Neural progenitor cell (in vitro differentiated cells): ENCODE data around the gene CEP170B.

Source experiments
- CTCF ChIP-seq: fragments of 200-600 bp; sonication (generic); IDR thresholded peaks from 2 replicates; pipeline ENCODE4 v1.5.1; 2017; ENCODE audit warnings: antibody characterized with exemption, mild to moderate bottlenecking
- EZH2phosphoT487 ChIP-seq: fragments of 200-600 bp; sonication (generic); IDR thresholded peaks from 2 replicates; pipeline ENCODE4 v1.6.1; 2017; ENCODE audit warnings: antibody characterized with exemption

- TF ChIP-seq EZH2phosphoT487 (no peak), CTCF (no peak)
Observed at GRCh38 chr14:104874571-104875411, 9.7 kb downstream of the CEP170B start.
